ENCODE measurements around the gene EMILIN2.

GRCh38 chr18:2917259-2918047 is 70.6 kb downstream of the EMILIN2 start:
- TF ChIP-seq CTCF (IDR thresholded peaks at IDR 0.05; ENCODE audit: extremely low read depth in 1 of 2, insufficient read depth in 1 of 2, low read depth in 1 of 2, low read length in 2 of 2) = no peak
- no peak for TF ChIP-seq MAX (IDR thresholded peaks at IDR 0.05; ENCODE audit: insufficient read depth, insufficient read length)
- TF ChIP-seq GATA2 (IDR thresholded peaks at IDR 0.05; ENCODE audit: insufficient read depth, insufficient read length, low read depth, low read length) = no peak
- no peak for TF ChIP-seq MYC (IDR thresholded peaks at IDR 0.05; ENCODE audit: low read depth, low read length)
- no peak for TF ChIP-seq EZH2 (IDR thresholded peaks at IDR 0.05; ENCODE audit: borderline replicate concordance, low read depth, low read length, severe bottlenecking)
- TF ChIP-seq POLR2A (IDR thresholded peaks at IDR 0.05; ENCODE audit: low read depth, low read length) = no peak
- TF ChIP-seq POLR2AphosphoS5 (IDR thresholded peaks at IDR 0.05; ENCODE audit: insufficient read depth, low read depth, low read length) = no peak
- TF ChIP-seq JUN (IDR thresholded peaks at IDR 0.05; ENCODE audit: borderline replicate concordance, insufficient read depth, insufficient read length, low read depth) = no peak
- TF ChIP-seq FOS (IDR thresholded peaks at IDR 0.05; ENCODE audit: borderline replicate concordance, insufficient read depth, low read length) = no peak
